ENCODE results near the gene PSMB10. TPM values are rescaled to one million over a fixed set of nuclear protein-coding genes. Genes with fewer than 3 reads are reported as not detected.
A peak's percentile ranks its signal among the peaks of the same experiment; 100 is the strongest.

PSMB10 gene
- total RNA-seq, 1 donor from 2014 or later: 17.2 TPM

- Mint-ChIP-seq H3K9me3 (no peaks in the 10 kb centered on the region), H3K27me3 (ENCODE audit: low read depth) (no peaks in the 10 kb centered on the region), H3K4me3 (peak overlapping the region; percentile 100), H3K4me1 (peaks cover 20% of the 10 kb centered on the region), H3K36me3 (no peaks in the 10 kb centered on the region), H3K27ac (peak overlapping the region; percentile 99)
- no peak for TF ChIP-seq CTCF (IDR thresholded peaks at IDR 0.05; ENCODE audit: unreplicated experiment)
- DNase-seq (ENCODE audit: low spot score in 2 of 2, unreplicated experiment in 2 of 2): no peak
These were observed 393 bp upstream of the PSMB10 start for GRCh38 chr16:67936880-67937605.

- peak; percentile 12 for TF ChIP-seq CTCF (IDR thresholded peaks at IDR 0.05; ENCODE audit: unreplicated experiment)
- H3K27me3 Mint-ChIP-seq (ENCODE audit: low read depth): no peaks in the 10 kb centered on the region
- H3K27ac Mint-ChIP-seq: peak overlapping the region; percentile 99
- H3K4me3 Mint-ChIP-seq: peak overlapping the region; percentile 100
- no peaks in the 10 kb centered on the region for H3K9me3 Mint-ChIP-seq
- peak; percentile 80 to 88 for DNase-seq (ENCODE audit: low spot score in 2 of 2, unreplicated experiment in 2 of 2)
- no peaks in the 10 kb centered on the region for H3K36me3 Mint-ChIP-seq
- peaks cover 20% of the 10 kb centered on the region for H3K4me1 Mint-ChIP-seq
These were observed 1.1 kb downstream of the PSMB10 start for GRCh38 chr16:67935402-67936123.

- Mint-ChIP-seq H3K27ac (peak overlapping the region; percentile 44), H3K36me3 (no peaks in the 10 kb centered on the region), H3K4me3 (peak overlapping the region; percentile 100), H3K4me1 (peaks cover 20% of the 10 kb centered on the region), H3K9me3 (no peaks in the 10 kb centered on the region), H3K27me3 (ENCODE audit: low read depth) (no peaks in the 10 kb centered on the region)
- no peak for DNase-seq (ENCODE audit: low spot score in 2 of 2, unreplicated experiment in 2 of 2)
- TF ChIP-seq CTCF (IDR thresholded peaks at IDR 0.05; ENCODE audit: unreplicated experiment): no peak
These were observed 1.6 kb downstream of the PSMB10 start for GRCh38 chr16:67935101-67935401.

- no peak for DNase-seq (ENCODE audit: low spot score in 2 of 2, unreplicated experiment in 2 of 2)
- no peaks in the 10 kb centered on the region for H3K36me3 Mint-ChIP-seq
- H3K4me3 Mint-ChIP-seq: peak overlapping the region; percentile 100
- peaks cover 20% of the 10 kb centered on the region for H3K4me1 Mint-ChIP-seq
- H3K27me3 Mint-ChIP-seq (ENCODE audit: low read depth): no peaks in the 10 kb centered on the region
- TF ChIP-seq CTCF (IDR thresholded peaks at IDR 0.05; ENCODE audit: unreplicated experiment): no peak
- no peaks in the 10 kb centered on the region for H3K9me3 Mint-ChIP-seq
- H3K27ac Mint-ChIP-seq: peak overlapping the region; percentile 44
These were observed 2.1 kb downstream of the PSMB10 start for GRCh38 chr16:67934306-67935100.

GRCh38 chr16:67933805-67934204, 2.8 kb downstream of the PSMB10 start:
- Mint-ChIP-seq H3K9me3 (no peaks in the 10 kb centered on the region), H3K27ac (no peak overlapping the region), H3K4me3 (no peak overlapping the region), H3K27me3 (ENCODE audit: low read depth) (no peaks in the 10 kb centered on the region), H3K4me1 (peaks cover 20% of the 10 kb centered on the region), H3K36me3 (no peaks in the 10 kb centered on the region)
- no peak for DNase-seq (ENCODE audit: low spot score in 2 of 2, unreplicated experiment in 2 of 2)
- TF ChIP-seq CTCF (IDR thresholded peaks at IDR 0.05; ENCODE audit: unreplicated experiment): no peak

Data from mesothelial cell of epicardium (in vitro differentiated cells).